IPS DF 6.9 (cell line): Measurements from ENCODE around the gene SIVA1.

ENCODE experiments used
- DNase-seq: peaks from one replicate; pipeline ENCODE4 v3.0.0-alpha.2; 2013; ENCODE audit warnings: low read depth, low spot score
- H3K27ac ChIP-seq: one replicate; pipeline ENCODE4 v1.5.1; 2013; ENCODE audit warnings: low read length, control low read depth
- H3K27me3 ChIP-seq: 2 replicates; pipeline ENCODE4 v1.6.1; 2013; ENCODE audit warnings: mild to moderate bottlenecking, low read length; ENCODE audit not compliant: control insufficient read depth, insufficient read depth
- H3K36me3 ChIP-seq: 2 replicates; pipeline ENCODE4 v1.6.1; 2013; ENCODE audit warnings: low read length; ENCODE audit not compliant: control insufficient read depth, insufficient read depth
- H3K4me1 ChIP-seq: 2 replicates; pipeline ENCODE4 v1.6.1; 2013; ENCODE audit warnings: low read length; ENCODE audit not compliant: control insufficient read depth, insufficient read depth
- H3K4me3 ChIP-seq: 2 replicates; pipeline ENCODE4 v1.5.1; 2013; ENCODE audit warnings: mild to moderate bottlenecking, low read length
- H3K9me3 ChIP-seq: 2 replicates; pipeline ENCODE4 v1.6.1; 2013; ENCODE audit warnings: low read length, inconsistent platforms; ENCODE audit not compliant: control insufficient read depth, insufficient read depth
- WGBS: extraction: QIAGEN DNeasy Blood & Tissue Kit; methylation state at CpG from one replicate; pipeline ENCODE4 v1.1.7; 2013; ENCODE audit warnings: mixed read lengths, missing lambda C conversion rate; ENCODE audit not compliant: insufficient read length, insufficient coverage; 5-methylcytosine and 5-hydroxymethylcytosine counted together

The SIVA1 gene

GRCh38 chr14:104710071-104710735 lies 42.7 kb upstream of the SIVA1 start:
- H3K27ac ChIP-seq = no peak overlapping the region
- H3K4me1 ChIP-seq = peaks cover 11% of the 10 kb centered on the region
- H3K9me3 ChIP-seq = no peaks in the 10 kb centered on the region
- no CpG with 5 or more reads among the region's 34 CpGs for WGBS
- H3K4me3 ChIP-seq = no peak overlapping the region
- H3K27me3 ChIP-seq = no peaks in the 10 kb centered on the region
- no peak for DNase-seq
- peaks cover 47% of the 10 kb centered on the region for H3K36me3 ChIP-seq

- no peak overlapping the region for H3K4me3 ChIP-seq
Observed at GRCh38 chr14:104712881-104713734, 39.8 kb upstream of the SIVA1 start.

GRCh38 chr14:104714066-104714465 lies 38.9 kb upstream of the SIVA1 start:
- peaks cover 46% of the 10 kb centered on the region for H3K36me3 ChIP-seq
- no peaks in the 10 kb centered on the region for H3K9me3 ChIP-seq
- WGBS = no CpG with 5 or more reads among the region's 16 CpGs
- no peak for DNase-seq
- no peaks in the 10 kb centered on the region for H3K4me1 ChIP-seq
- no peak overlapping the region for H3K27ac ChIP-seq
- H3K27me3 ChIP-seq = no peaks in the 10 kb centered on the region
- no peak overlapping the region for H3K4me3 ChIP-seq

More at GRCh38 chr14:104712881-104713734, 39.8 kb upstream of the SIVA1 start:
- DNase-seq = no peak
- Histone ChIP-seq H3K36me3 (peaks cover 46% of the 10 kb centered on the region), H3K27me3 (no peaks in the 10 kb centered on the region), H3K4me1 (0 out of 2 replicates have a peak, but pooled peaks cover under 1% of the 10 kb centered on the region), H3K9me3 (no peaks in the 10 kb centered on the region), H3K27ac (no peak overlapping the region)
- WGBS = no CpG with 5 or more reads among the region's 40 CpGs

- DNase-seq = no peak
- H3K4me1 ChIP-seq = no peaks in the 10 kb centered on the region
- no peaks in the 10 kb centered on the region for H3K9me3 ChIP-seq
- H3K27ac ChIP-seq = no peak overlapping the region
- no CpG with 5 or more reads among the region's 31 CpGs for WGBS
- H3K27me3 ChIP-seq = no peaks in the 10 kb centered on the region
- H3K36me3 ChIP-seq = peaks cover 46% of the 10 kb centered on the region
- no peak overlapping the region for H3K4me3 ChIP-seq
Observed at GRCh38 chr14:104714681-104715080, 38.3 kb upstream of the SIVA1 start.

- WGBS = no CpG with 5 or more reads among the region's 18 CpGs
- Histone ChIP-seq H3K27ac (no peak overlapping the region), H3K4me1 (no peaks in the 10 kb centered on the region), H3K36me3 (peaks cover 39% of the 10 kb centered on the region), H3K27me3 (no peaks in the 10 kb centered on the region), H3K4me3 (no peak overlapping the region), H3K9me3 (no peaks in the 10 kb centered on the region)
- DNase-seq = no peak
Observed at GRCh38 chr14:104715416-104715815, 37.5 kb upstream of the SIVA1 start.

GRCh38 chr14:104715871-104716270 lies 37.1 kb upstream of the SIVA1 start:
- Histone ChIP-seq H3K9me3 (no peaks in the 10 kb centered on the region), H3K4me3 (no peak overlapping the region), H3K27ac (no peak overlapping the region), H3K36me3 (peaks cover 36% of the 10 kb centered on the region), H3K27me3 (no peaks in the 10 kb centered on the region), H3K4me1 (no peaks in the 10 kb centered on the region)
- DNase-seq = no peak
- no CpG with 5 or more reads among the region's 12 CpGs for WGBS

- no peaks in the 10 kb centered on the region for H3K4me1 ChIP-seq
- WGBS = no CpG with 5 or more reads among the region's 22 CpGs
- no peak for DNase-seq
- H3K27me3 ChIP-seq = no peaks in the 10 kb centered on the region
- H3K27ac ChIP-seq = no peak overlapping the region
- no peak overlapping the region for H3K4me3 ChIP-seq
- H3K36me3 ChIP-seq = peaks cover 26% of the 10 kb centered on the region
- no peaks in the 10 kb centered on the region for H3K9me3 ChIP-seq
Observed at GRCh38 chr14:104717137-104717536, 35.8 kb upstream of the SIVA1 start.

- no peaks in the 10 kb centered on the region for H3K9me3 ChIP-seq
Observed at GRCh38 chr14:104717646-104718045, 35.3 kb upstream of the SIVA1 start.

GRCh38 chr14:104718147-104718546 lies 34.8 kb upstream of the SIVA1 start:
- no peak for DNase-seq
- Histone ChIP-seq H3K27ac (no peak overlapping the region), H3K4me3 (no peak overlapping the region), H3K4me1 (no peaks in the 10 kb centered on the region), H3K27me3 (no peaks in the 10 kb centered on the region), H3K36me3 (peaks cover 16% of the 10 kb centered on the region; the same call in 1 of the 2 replicates), H3K9me3 (no peaks in the 10 kb centered on the region)
- WGBS = no CpG with 5 or more reads among the region's 10 CpGs

More at GRCh38 chr14:104717646-104718045, 35.3 kb upstream of the SIVA1 start:
- WGBS = no CpG with 5 or more reads among the region's 20 CpGs
- Histone ChIP-seq H3K27me3 (no peaks in the 10 kb centered on the region), H3K4me1 (no peaks in the 10 kb centered on the region), H3K4me3 (no peak overlapping the region), H3K27ac (no peak overlapping the region), H3K36me3 (peaks cover 21% of the 10 kb centered on the region; the same call in 1 of the 2 replicates)
- DNase-seq = no peak

- H3K4me1 ChIP-seq = peaks cover 4% of the 10 kb centered on the region
- no peaks in the 10 kb centered on the region for H3K9me3 ChIP-seq
- peaks cover 11% of the 10 kb centered on the region; the same call in 1 of the 2 replicates for H3K36me3 ChIP-seq
- H3K27ac ChIP-seq = no peak overlapping the region
- WGBS = no CpG with 5 or more reads among the region's 11 CpGs
- no peak for DNase-seq
- H3K4me3 ChIP-seq = no peak overlapping the region
- no peaks in the 10 kb centered on the region for H3K27me3 ChIP-seq
Observed at GRCh38 chr14:104718871-104719270, 34.1 kb upstream of the SIVA1 start.
